ENCODE data around the gene ATP11B.

DNA sequence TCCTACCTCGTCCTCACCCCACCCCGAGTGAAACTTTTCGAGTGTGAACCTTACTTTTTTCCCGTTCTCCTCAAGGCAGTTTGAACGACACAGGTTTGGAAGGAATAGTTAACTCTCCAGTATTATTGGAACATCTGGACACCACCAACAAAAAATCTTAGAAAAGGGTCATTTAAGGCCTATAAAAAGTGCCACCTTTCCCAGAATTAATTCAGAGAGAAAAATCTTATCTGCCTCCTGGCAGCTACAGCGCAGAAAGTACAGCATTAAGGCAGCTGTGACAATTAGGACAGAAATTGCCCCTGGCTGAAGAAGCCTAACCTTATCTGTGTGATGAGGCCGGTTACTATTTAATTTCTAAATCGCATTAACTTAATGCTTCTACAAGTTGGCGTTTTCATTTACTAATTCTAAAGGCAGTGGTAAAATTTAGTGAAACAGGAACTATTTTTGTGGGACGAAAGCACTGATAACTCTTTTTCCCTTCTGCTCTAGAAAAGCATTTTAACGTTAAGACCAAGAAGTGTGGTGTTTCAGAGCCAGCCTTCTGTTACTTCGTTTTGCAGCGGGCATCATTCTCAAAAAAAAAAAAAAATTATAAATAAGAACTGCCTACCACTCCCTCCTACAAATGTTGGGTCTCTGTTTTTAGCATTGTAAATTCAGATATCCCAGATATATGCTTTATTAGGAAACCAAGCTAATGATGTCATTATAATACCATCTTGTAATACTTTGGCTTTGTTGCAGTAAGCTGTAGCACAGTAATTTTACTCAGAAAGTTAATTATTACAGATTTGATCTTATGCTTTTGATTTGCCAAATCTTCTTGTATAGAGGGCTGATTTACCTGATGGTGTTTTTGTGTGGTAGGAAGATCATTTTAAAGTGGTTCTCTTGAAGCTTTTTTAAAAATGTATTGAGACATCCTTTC lies 1.4 kb downstream of the ATP11B start:
- TF ChIP-seq, protein P1, sequence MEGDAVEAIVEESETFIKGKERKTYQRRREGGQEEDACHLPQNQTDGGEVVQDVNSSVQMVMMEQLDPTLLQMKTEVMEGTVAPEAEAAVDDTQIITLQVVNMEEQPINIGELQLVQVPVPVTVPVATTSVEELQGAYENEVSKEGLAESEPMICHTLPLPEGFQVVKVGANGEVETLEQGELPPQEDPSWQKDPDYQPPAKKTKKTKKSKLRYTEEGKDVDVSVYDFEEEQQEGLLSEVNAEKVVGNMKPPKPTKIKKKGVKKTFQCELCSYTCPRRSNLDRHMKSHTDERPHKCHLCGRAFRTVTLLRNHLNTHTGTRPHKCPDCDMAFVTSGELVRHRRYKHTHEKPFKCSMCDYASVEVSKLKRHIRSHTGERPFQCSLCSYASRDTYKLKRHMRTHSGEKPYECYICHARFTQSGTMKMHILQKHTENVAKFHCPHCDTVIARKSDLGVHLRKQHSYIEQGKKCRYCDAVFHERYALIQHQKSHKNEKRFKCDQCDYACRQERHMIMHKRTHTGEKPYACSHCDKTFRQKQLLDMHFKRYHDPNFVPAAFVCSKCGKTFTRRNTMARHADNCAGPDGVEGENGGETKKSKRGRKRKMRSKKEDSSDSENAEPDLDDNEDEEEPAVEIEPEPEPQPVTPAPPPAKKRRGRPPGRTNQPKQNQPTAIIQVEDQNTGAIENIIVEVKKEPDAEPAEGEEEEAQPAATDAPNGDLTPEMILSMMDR (IDR thresholded peaks at IDR 0.05) = no peak
- no peak for TF ChIP-seq POLR2A (IDR thresholded peaks at IDR 0.05)

Data from thyroid gland (tissue), 4 donors.